GM18519 (cell line): ENCODE data around the gene ABLIM3.
"Not testable (repeated sequence)": the region's sequence is repeated elsewhere in the genome, so short reads cannot be mapped to it uniquely, and the experiment has no call there.

Source experiments
- ATAC-seq: cut with Tn5 transposase; IDR thresholded peaks from one replicate; pipeline ENCODE4 v1.9.1; 2021; ENCODE audit warnings: mild to moderate bottlenecking, moderate library complexity; ENCODE audit not compliant: unreplicated experiment, low FRiP score

The ABLIM3 gene

DNA sequence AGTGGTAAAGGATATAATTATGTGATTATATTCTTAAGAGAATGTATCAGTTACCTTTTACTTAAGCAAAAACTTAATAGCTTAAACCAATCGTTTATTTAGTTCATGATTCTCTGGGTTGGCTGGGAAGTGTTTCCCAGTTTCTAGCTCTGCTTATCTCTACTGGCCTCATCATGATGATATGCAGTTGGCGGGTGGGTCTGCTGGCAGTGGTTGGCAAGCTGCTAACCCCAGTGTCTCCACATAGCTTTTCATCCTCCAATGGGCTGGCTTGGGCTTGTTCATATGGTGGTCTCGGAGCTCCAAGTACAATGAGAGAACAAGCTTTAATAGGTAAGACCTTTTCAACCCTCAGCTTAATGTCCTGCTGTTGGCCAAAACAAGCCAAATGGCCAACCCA, 43.8 kb downstream of the ABLIM3 start:
- ATAC-seq, result no peak

DNA sequence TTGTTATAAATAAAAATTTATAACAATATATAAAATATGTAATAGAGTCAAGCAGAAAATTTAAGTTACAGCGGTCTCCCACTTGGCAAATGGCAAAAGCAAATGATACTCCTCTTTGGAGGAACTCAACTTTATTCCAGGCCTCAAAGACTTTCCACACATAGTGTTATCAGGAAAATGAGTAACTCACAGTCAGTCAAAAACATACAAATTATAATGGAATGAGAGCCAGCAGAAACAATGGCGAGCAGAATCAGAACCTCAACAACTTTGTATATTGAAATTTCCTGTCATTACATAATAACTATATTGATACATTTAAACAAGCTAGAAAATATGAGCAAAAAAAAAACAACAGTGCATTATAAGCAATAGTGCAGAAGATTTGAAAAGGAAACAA, 45.2 kb downstream of the ABLIM3 start:
- no peak for ATAC-seq

DNA sequence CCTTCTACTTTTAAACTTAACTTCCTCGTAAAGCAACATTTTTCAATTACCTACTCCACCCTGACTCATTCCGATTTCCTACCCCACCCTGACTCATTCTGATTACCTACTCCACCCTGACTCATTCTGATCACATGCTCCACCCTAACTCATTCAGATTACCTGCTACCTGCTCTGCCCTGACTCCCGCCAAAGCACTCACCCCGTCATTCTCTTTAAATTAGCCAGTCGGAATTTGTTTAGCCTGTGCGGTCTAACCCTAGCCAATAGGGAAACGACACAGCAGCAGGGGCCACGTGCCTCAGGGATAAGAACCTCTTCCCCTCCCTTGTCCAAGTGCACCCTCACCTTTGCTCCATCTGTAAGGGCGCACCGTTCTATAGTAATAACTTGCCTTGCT, 46.3 kb downstream of the ABLIM3 start:
- not testable (repeated sequence) for ATAC-seq

DNA sequence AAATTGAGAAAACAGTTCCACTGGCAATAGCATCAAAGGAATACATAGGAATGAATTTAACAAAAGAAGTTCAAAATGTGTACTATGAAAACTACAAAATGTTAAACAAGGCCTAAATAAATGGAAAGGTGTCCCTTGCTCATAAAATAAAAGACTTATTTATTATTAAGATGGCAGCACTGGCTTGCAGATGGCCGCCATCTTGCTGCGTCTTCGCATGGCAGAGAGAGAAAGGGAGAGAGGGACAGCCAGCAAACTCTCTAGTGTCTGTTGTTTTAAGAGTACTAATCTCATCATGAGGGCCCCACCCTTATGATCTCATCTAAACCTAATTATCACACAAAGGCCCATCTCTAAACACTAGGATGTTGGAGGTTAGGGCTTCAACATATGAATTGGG, 47.1 kb downstream of the ABLIM3 start:
- ATAC-seq, result no peak

DNA sequence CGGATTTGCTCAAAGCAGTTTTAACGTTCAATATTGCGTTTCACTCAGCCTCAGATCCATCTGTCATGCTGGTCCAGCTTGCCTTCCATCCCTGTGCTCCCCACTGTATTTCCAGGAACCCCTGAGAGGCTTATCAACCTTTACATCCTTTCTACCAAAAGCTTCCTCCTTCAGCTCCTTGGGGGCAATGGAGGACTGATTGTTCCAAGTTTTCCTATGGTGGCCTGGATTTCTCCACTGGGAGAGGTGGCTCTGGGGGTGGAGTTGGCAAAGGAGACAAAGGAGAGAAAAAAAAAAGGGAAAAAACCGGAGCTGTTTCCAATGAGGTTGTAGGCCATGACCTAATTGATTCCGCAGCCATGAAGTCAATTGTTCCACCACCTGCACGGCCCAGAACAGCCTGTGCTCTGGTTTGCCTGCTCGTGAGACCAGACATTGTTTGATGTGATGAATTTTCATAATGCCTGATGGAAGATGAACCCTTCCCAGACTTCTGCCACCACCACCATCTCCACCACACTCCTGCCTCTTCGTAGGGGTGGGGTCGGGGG, 54.1 kb downstream of the ABLIM3 start:
- no peak for ATAC-seq

DNA sequence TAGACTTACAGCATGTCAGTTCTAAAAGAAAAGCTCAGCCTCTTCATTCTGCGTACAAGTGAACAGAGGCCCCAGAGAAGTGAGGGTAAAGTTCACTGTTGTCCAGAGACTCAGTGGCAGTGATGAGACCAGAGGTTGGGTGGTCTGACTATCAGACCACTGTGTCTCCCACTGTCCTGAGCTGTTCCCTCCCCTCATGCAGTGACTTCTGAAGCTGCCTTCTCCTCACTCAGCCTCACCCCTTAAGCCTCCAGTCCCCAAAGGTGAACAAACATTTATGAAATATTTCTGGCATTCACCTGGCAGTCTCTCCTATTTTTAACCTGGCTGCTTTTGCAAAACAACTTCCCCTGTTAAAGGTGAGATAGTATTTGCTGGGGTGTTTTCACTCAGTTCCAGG, 54.7 kb downstream of the ABLIM3 start:
- ATAC-seq, result no peak

DNA sequence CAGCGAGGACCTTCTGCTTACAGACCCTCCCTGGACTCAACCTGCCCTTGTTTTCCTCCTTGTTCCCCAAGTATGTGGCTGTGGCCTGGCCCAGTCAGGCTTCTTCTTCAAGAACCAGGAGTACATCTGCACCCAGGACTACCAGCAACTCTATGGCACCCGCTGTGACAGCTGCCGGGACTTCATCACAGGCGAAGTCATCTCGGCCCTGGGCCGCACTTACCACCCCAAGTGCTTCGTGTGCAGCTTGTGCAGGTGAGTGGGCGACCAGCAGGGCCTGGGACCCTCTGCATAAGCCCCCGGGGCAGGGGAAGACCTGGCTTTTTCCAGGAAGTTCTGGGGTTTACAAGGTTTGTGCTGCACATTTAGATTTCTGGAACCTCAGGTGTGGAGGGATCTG, 56.9 kb downstream of the ABLIM3 start:
- no peak for ATAC-seq

DNA sequence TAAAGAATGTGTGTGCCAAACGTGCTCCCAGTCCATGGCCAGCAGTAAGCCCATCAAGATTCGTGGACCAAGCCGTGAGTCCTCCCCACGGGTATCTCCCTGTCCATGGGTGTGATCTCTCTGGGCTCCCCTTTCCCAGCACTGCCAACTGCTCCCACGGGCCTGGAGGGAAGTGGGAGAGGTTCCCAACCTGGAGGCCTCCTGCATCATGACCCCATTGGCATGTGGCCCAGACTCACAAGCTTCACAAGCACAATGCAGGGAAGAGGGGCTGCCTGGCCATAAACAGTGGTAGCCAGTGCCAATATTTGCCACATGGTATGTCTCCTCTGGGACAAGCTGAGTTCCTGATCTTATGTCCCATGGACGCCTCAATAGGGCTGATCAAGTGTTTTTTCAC, 59.1 kb downstream of the ABLIM3 start:
- ATAC-seq, result no peak

DNA sequence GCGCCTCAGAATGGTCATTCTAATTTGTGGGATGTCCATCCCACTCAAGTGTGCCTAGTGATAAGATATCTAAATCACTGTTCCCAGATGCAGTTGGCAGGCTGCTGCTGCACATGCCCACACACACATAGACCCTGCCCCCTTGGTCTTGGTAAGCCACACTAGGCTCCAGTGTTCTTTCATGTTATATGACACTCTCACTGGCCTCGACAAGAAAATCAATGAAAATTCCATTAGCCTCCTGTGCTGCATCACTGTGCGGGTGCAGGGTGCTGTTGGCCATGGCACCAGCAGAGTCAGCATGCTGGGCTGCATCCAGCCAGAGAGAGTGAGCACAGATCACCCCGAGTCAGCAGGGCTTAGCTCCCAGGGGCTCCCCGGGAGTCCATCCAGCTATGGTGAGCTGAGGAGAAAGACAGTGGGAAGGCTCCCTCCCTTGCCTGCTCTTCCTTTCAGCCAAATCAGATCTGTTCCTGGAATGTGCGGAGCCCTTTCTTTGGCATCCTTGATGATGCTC, 59.9 kb downstream of the ABLIM3 start:
- ATAC-seq, result no peak

DNA sequence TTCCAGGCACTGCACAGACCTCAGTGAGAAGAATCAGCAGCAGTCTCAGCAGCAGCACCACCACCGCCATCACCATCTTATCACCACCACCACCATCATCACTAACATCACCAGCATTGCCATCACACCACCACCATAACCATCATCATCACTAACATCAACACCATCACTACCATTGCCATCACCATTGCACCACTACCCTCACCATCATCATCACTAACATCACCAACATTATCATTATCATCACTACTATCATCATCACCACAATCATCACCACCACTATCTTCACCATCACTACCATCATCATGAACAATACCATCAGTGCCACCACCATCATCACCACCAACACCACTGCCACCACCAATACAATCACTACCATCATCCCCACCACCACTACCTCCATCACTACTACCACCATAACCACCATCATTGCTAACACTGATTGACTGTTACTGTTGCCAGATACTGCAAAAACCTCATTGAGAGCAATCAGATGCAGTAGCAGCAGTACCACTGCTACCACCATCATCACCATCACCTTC, 61.7 kb downstream of the ABLIM3 start:
- no peak for ATAC-seq

DNA sequence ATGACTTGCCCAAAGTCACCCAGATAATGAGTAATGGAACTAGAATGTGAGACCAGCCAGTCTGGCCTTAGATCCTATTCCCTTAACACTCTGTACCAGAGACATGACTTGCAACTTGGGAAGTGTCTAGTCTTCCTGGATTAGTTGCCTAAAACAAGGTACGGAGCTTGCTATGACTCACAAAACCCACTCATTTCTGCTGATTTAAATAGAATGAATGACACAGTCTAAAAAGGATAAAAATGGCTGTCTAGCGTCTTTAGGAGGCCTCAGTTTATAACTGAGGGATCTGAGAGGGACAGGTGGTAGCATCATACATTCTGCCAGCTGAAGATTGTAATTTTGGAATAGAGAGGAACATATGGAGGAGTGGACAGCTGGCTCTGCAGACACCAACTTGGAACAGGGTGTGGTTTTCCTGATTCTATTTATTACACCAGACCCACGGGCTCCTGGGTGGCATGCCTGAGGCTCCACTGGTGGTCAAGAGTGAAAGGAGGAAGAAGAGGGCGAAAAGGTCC, 62.7 kb downstream of the ABLIM3 start:
- ATAC-seq, result no peak

DNA sequence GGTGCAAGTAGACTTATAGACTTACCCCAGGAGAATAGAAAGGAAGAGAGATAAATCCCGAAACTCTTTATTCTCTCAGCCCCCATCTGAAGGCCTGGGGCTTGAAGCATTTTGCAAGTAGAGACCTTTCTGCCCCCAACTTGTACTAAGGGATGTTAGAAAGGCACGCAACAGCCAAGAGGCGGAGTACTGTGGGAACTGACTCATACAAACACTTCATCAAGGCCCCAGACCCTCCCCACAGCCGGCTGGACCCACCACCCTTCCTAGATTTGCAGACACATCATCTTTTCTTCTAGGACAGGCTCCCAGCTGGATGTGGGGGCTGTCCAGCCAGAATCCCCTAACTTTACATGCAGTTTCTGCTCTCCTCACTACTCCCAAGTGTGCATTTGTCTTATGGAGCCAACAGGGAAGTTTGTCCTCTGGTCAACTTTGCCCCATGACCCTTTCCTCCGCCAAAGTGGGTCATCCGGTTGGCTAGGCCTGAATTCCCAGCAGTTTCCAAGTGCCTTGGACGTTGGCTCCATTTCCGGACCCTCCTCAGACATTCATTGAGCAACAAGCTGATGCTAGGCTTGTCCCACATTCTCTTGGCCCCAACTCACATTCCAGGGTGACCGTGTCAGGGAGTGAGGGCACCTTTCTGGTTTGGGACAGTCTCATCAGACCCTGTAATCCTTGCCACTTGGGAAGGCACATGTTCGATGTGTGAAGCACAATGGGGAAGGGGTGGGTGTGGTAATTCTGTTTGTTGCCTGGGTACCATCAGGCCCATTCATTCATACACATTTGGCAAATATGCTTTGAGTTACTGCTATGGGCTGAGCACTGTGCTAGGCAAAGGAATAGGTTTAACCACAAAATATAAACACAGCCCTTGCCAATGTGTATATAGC, 64.6 kb downstream of the ABLIM3 start:
- no peak for ATAC-seq

DNA sequence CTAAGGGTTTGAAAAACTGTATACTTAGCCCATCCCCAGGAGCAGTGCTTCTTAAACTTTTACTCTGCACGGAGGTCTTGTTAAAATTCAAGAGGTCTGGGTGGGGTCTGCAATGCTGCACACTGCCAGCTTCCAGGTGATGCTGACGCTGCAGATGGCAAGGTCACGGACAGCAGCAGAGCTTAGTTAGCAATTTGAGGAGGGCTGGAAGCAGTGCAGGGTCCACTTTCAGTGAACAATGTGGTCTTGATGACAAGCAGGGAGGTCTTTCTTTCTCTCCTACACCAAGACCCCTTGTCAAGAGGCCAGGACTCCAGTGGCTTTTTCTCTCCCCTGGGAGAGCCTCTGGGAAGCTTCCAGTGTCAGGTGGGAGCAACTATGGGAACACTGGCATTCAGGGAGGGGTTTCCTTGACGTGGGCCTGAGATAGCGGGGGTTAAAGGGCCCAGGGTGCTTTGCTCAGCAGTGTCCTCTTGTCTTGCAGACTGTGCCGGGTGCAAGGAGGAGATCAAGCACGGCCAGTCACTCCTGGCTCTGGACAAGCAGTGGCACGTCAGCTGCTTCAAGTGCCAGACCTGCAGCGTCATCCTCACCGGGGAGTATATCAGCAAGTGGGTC, 65.3 kb downstream of the ABLIM3 start:
- ATAC-seq, result no peak

DNA sequence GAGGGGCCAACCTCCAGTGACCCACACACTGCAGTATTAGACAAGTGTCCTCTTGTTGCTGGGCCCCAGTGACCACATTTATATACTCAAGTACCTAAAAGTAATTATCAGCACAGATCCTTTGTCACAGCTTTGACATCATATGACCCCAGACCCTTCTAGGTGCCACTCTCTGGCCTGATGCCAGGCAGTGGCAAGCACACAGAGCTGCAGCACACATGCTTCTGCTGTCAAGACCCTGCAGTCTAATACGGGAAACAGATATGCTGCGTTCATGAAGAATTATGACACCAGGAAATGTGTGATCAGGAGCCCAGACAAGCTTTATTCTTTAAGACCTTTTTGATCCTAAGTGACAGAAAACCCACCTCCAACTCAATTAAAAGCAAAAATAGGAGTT, 66.5 kb downstream of the ABLIM3 start:
- ATAC-seq, result no peak

DNA sequence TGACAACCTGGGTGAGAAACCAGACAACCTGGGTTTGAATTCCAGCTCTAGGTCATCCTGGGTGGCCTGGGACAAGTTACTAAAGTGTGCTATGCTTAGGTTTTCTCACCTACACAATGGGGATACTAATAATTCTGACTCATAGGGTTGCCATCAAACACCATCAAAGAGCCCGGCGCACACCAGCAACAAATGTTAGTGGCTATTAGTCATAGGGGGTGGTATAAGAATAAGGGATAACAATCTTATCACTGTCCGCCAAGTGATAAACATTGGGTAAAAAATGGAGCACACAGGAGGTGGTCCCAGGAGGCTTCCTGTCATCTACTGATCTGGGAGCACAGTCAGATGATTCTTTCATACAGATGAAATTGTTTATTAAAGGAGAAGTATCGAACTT, 68.9 kb downstream of the ABLIM3 start:
- ATAC-seq, result no peak

DNA sequence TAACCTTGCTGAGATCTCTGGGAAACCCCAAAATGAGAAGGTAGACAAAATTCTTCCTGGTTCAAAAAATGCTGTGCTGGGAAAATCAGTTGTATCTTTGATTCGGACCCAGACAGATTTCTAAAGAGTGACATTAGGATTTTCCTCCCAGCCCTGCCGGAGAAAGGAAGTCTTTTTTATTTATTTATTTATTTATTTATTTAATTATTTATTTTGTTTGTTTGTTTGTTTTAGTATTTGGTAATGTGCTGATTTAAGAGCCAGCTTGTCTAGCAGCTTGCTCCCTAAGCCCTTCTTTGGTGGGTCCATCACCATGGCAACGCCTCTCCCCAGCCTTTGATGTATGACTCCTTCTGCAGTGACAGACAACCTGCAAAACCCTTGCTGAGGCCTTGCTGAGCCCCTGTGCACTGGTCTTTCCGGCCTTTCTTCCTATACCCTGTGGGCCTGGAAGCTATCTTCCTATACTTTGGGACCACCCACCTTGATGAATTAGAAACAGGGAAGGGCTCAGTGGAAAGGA, 69.7 kb downstream of the ABLIM3 start:
- ATAC-seq, result no peak

DNA sequence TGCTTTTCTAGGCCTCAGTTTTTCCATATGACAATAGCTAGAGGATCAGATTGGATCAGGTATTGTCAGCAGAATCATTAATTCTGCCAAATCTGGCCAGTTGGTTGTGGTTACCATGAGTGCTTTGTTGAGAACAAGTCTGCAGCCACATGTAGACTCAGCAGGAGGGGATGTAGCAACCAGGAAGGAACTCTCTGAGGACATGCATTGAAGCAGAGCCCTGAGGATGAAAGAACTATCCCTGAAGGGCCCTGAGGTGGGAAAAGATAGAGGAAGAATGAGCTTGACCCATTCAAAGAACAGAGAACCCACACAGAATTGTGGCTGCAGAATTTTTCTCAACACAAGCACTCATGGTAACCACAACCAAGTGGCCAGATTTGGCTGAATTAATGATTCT, 70.3 kb downstream of the ABLIM3 start:
- no peak for ATAC-seq

DNA sequence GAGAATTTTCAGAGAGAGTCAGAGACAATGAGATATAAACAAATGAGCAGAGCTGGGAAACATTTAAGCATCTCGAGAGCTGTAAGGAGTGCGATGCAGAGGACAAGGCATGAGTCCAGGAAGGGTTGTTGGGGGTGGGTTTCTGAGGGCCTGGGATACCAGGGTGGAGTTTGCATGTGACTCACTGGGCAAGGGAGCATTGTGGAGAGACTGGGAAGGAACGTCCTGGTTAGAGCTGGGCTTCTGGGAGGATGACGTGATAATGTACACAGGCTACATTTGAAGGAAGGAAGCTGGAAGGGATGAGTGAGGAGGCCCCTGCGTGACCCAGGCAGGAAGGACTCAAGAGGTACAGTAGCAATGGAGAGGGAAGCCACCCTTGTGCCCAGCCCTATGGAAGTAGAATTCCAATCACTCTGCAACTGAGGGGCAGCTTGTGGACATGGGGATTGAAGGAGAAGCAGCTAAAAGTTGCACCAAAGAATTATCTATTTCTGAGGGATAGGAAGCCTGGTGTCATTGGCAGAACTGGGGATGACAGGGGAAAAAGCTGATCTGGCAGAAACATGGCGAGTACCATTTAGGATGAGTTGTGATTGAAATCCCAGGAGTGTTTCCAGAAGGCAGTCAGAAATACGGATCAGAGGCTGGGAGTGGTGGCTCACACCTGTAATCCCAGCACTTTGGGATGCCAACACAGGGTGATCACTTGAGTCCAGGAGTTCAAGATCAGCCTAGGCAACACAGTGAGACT, 71.1 kb downstream of the ABLIM3 start:
- no peak for ATAC-seq

DNA sequence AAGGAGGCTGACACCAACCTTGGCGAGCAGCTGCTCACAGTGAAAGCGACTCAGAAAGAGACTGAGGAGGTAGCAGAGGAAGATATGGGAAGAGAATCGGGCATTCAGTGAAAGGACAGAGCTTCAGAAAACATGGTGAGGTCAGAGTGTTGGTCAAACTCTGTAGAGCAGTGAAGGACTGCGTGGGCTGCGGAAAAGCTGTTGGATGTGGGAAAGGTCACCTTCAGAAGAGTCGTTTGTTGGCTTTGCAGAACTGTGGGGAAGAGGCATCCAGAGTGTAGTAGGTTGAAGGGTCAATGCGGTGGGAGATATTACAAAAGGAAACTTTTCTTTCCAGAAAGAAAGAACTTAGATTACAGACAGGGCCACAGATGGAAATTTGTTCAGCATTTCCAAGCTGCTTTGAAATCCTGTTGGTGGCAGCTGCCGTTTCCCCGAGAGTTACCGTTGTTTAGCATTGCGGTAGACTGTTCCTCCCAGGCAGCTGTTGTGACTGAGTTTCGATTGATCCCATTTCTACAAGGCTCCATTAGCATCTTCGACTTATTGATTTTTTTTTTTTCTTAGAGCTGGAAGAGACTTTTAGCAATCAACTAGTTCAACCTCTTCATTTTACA, 72.1 kb downstream of the ABLIM3 start:
- ATAC-seq, result no peak
